A549 (cell line): ENCODE measurements around the gene RHBDL1. TPM values are rescaled to one million over a fixed set of nuclear protein-coding genes. Genes with fewer than 3 reads are reported as not detected.

ENCODE experiments used
- ATAC-seq, 2 experiments: fragments of 200-7000 bp in 1 of 2; fragments of >200 bp in 1 of 2; cut with Nextera tagmentation in 1 of 2; cut with Tn5 transposase in 1 of 2; 3 replicates each; pipeline versions ENCODE4 v1.8.0 to v1.9.1; 2018 to 2020; ENCODE audit warnings: mild to moderate bottlenecking in 1 of 2, moderate library complexity in 1 of 2
- CTCF ChIA-PET: fragments of 300-600 bp; sonication (Branson Sonifier 250); formaldehyde crosslinking; extraction: SDS; loops from one replicate; lab custom pipeline; 2021; ENCODE audit warnings: antibody characterized with exemption, inconsistent platforms; lab: Yijun Ruan, JAX
- POLR2A ChIA-PET: fragments of 350-600 bp; formaldehyde crosslinking; extraction: SDS; loops from one replicate; lab custom pipeline; 2021; ENCODE audit warnings: antibody characterized with exemption, inconsistent platforms; lab: Yijun Ruan, JAX
- DNase-seq, 2 experiments: peaks; one replicate each; pipeline versions ENCODE4 v3.0.0 to v3.0.0-alpha.2; 2011 to 2016; ENCODE audit warnings: low read depth in 1 of 2, low spot score in 1 of 2
- FAIRE-seq: peaks from 2 replicates; lab custom pipeline; 2011; peaks lifted over from hg19 to GRCh38; lab: Jason Lieb, UNC
- H3K27ac ChIP-seq, 2 experiments: fragments of >200 bp; sonication (Bioruptor Twin); formaldehyde crosslinking; 3 replicates each; pipeline ENCODE4 v1.5.1; 2016 to 2017
- H3K4me1 ChIP-seq: fragments of >200 bp; sonication (Bioruptor Twin); formaldehyde crosslinking; 3 replicates; pipeline ENCODE4 v1.6.1; 2016
- H3K4me2 ChIP-seq: fragments of >200 bp; sonication (Bioruptor Twin); formaldehyde crosslinking; 3 replicates; pipeline ENCODE4 v1.6.1; 2016
- H3K4me3 ChIP-seq: fragments of >200 bp; sonication (Bioruptor Twin); formaldehyde crosslinking; 3 replicates; pipeline ENCODE4 v1.5.1; 2016
- H3K9me3 ChIP-seq: fragments of >200 bp; sonication (Bioruptor Twin); formaldehyde crosslinking; 3 replicates; pipeline ENCODE4 v1.6.1; 2016
- BHLHE40 ChIP-seq: IDR thresholded peaks from 2 replicates; pipeline ENCODE4 v1.6.1; 2012; ENCODE audit warnings: low read depth, low read length, inconsistent platforms
- CBX2 ChIP-seq: fragments of 200-600 bp; sonication (generic); IDR thresholded peaks from 2 replicates; pipeline ENCODE4 v1.6.1; 2016; ENCODE audit warnings: low read depth, mild to moderate bottlenecking, borderline replicate concordance
- EHMT2 ChIP-seq: fragments of 200-600 bp; sonication (generic); IDR thresholded peaks from 2 replicates; pipeline ENCODE4 v1.6.1; 2016; ENCODE audit warnings: antibody characterized with exemption, low read depth, mild to moderate bottlenecking, moderate library complexity
- ESRRA ChIP-seq: fragments of 150-350 bp; IDR thresholded peaks from 2 replicates; pipeline ENCODE4 v1.6.1; 2014; ENCODE audit warnings: mild to moderate bottlenecking, low read length, borderline replicate concordance
- FOSB ChIP-seq: fragments of 250-450 bp; sonication (Bioruptor Pico); IDR thresholded peaks from 2 replicates; pipeline ENCODE4 v1.5.0; 2020; ENCODE audit warnings: mild to moderate bottlenecking, moderate library complexity
- FOSL2 ChIP-seq, 2 experiments: fragments of 450-650 bp in 1 of 2; fragments of >200 bp in 1 of 2; sonication (Bioruptor Twin) in 1 of 2; formaldehyde crosslinking; IDR thresholded peaks; 2 replicates each; pipeline versions ENCODE4 v1.5.0 to v1.6.1; 2016 to 2020; ENCODE audit warnings: mild to moderate bottlenecking in 1 of 2, moderate library complexity in 1 of 2
- FOXS1 ChIP-seq: fragments of 250-450 bp; sonication (Bioruptor Pico); IDR thresholded peaks from 2 replicates; pipeline ENCODE4 v1.5.0; 2020; ENCODE audit warnings: mild to moderate bottlenecking, moderate library complexity
- GATA3 ChIP-seq: IDR thresholded peaks from 2 replicates; pipeline ENCODE4 v1.6.1; 2012; ENCODE audit warnings: borderline replicate concordance
- HDAC2 ChIP-seq: fragments of 200-600 bp; sonication (generic); IDR thresholded peaks from 2 replicates; pipeline ENCODE4 v1.6.1; 2016
- HES2 ChIP-seq: fragments of >200 bp; sonication (Bioruptor Twin); formaldehyde crosslinking; IDR thresholded peaks from 2 replicates; pipeline ENCODE4 v1.6.1; 2016
- HOXB5 ChIP-seq: fragments of 250-450 bp; sonication (Bioruptor Pico); IDR thresholded peaks from 2 replicates; pipeline ENCODE4 v1.5.0; 2020; ENCODE audit warnings: mild to moderate bottlenecking, moderate library complexity
- KDM1A ChIP-seq: fragments of 200-600 bp; sonication (generic); IDR thresholded peaks from 2 replicates; pipeline ENCODE4 v1.6.1; 2016; ENCODE audit warnings: low read depth, mild to moderate bottlenecking
- NPAS2 ChIP-seq: fragments of 250-450 bp; sonication (Bioruptor Pico); IDR thresholded peaks from 2 replicates; pipeline ENCODE4 v1.8.0; 2022; ENCODE audit warnings: mild to moderate bottlenecking, moderate library complexity, borderline replicate concordance
- RARB ChIP-seq: fragments of 250-450 bp; sonication (Bioruptor Pico); IDR thresholded peaks from 2 replicates; pipeline ENCODE4 v1.8.0; 2021; ENCODE audit warnings: mild to moderate bottlenecking, moderate library complexity
- REST ChIP-seq: fragments of 200-600 bp; sonication (generic); IDR thresholded peaks from 2 replicates; pipeline ENCODE4 v1.6.1; 2016; ENCODE audit warnings: antibody characterized with exemption, mild to moderate bottlenecking, moderate library complexity
- RFX5 ChIP-seq: fragments of 450-650 bp; IDR thresholded peaks from 2 replicates; pipeline ENCODE4 v1.7.1; 2014; ENCODE audit warnings: antibody characterized with exemption, mild to moderate bottlenecking, moderate library complexity
- RNF2 ChIP-seq: fragments of 200-600 bp; sonication (generic); IDR thresholded peaks from 2 replicates; pipeline ENCODE4 v1.6.1; 2016; ENCODE audit warnings: low read depth, mild to moderate bottlenecking, antibody characterized with exemption, moderate library complexity, borderline replicate concordance
- SREBF2 ChIP-seq: fragments of 450-650 bp; IDR thresholded peaks from 2 replicates; pipeline ENCODE4 v1.6.1; 2014; ENCODE audit warnings: mild to moderate bottlenecking, moderate library complexity
- TP53 ChIP-seq: fragments of 250-450 bp; sonication (Bioruptor Pico); IDR thresholded peaks from 2 replicates; pipeline ENCODE4 v1.5.0; 2021; ENCODE audit warnings: mild to moderate bottlenecking, moderate library complexity
- USF2 ChIP-seq: fragments of 450-650 bp; IDR thresholded peaks from 2 replicates; pipeline ENCODE4 v1.6.1; 2014; ENCODE audit warnings: antibody characterized with exemption
- ZFP36 ChIP-seq: fragments of 450-650 bp; IDR thresholded peaks from 2 replicates; pipeline ENCODE4 v1.6.1; 2014; ENCODE audit warnings: borderline replicate concordance; ENCODE audit not compliant: partially characterized antibody
- ZNF302 ChIP-seq: fragments of 250-450 bp; sonication (Bioruptor Pico); IDR thresholded peaks from 2 replicates; pipeline ENCODE4 v1.9.0; 2021; ENCODE audit warnings: inconsistent platforms, mild to moderate bottlenecking, moderate library complexity
- WGBS: methylation state at CpG from one replicate; pipeline ENCODE4 v1.1.6; 2017; ENCODE audit errors: missing lambda C conversion rate; 5-methylcytosine and 5-hydroxymethylcytosine counted together
- polyA plus RNA-seq, 4 experiments: library from polyadenylated mRNA; depleted of rRNA in 3 of 4; stranded (reverse); fragments of >200 nt; fragmentation: RNase III in 1 of 4; extraction: RNeasy Plus Mini Kit Qiagen cat#74134 plus additional on column Dnase treatment in 1 of 4; gene quantifications; 2 replicates in 3 of 4; 3 replicates in 1 of 4; pipeline ENCODE4 v1.2.3, GENCODE V29; 2011 to 2017

Gene RHBDL1
- polyA plus RNA-seq, 2 of the 4 experiments (the other 2 are of a cell fraction): 0.56 to 1.4 TPM

GRCh38 chr16:671353-672131 is 3.9 kb upstream of the RHBDL1 start:
- Histone ChIP-seq H3K9me3 (no peaks in the 10 kb centered on the region), H3K4me3 (no peak overlapping the region), H3K4me1 (peaks cover 28% of the 10 kb centered on the region), H3K27ac (no peak overlapping the region), H3K4me2 (no peak overlapping the region)
- POLR2A ChIA-PET: no interaction called here
- WGBS: 92% methylated on average over 25 of the region's 40 CpGs
- ATAC-seq (no peak), FAIRE-seq (no peak), DNase-seq (no peak)
- CTCF ChIA-PET: interaction anchor here (0.6 to 2.3 kb wide), 7 partner anchors 11 to 1469 kb away, joined by 3 to 8 read pairs (median 3); partner anchors contain the start of gene PIGQ
- TF ChIP-seq ESRRA (no peak), RFX5 (no peak), HES2 (no peak), SREBF2 (no peak), EHMT2 (no peak)

- DNase-seq (no peak), ATAC-seq (no peak), FAIRE-seq (no peak)
- ChIA-PET CTCF (interaction anchor here (1.0 to 2.3 kb wide), 2 partner anchors 11 to 14 kb away, joined by 3 to 8 read pairs; no protein-coding TSS in a partner anchor), POLR2A (no interaction called here)
- TF ChIP-seq RARB (CRISPR knock-in tag) (no peak), FOSL2 (IDR thresholded peaks at IDR 0.05) (no peak), FOSL2 (CRISPR knock-in tag; IDR thresholded peaks at IDR 0.05) (no peak)
- Histone ChIP-seq H3K27ac (no peak overlapping the region), H3K4me3 (no peak overlapping the region), H3K4me2 (no peak overlapping the region), H3K4me1 (peaks cover 27% of the 10 kb centered on the region), H3K9me3 (no peaks in the 10 kb centered on the region)
- 96% methylated on average over 16 of the region's 19 CpGs for WGBS
Measured at GRCh38 chr16:672371-672770, 3.1 kb upstream of the RHBDL1 start.

- no peak for ATAC-seq
- 88% methylated on average over 21 of the region's 21 CpGs for WGBS
- no peaks in the 10 kb centered on the region for H3K9me3 ChIP-seq
- no peak overlapping the region for H3K4me3 ChIP-seq
- TF ChIP-seq NPAS2: no peak
- no peak for TF ChIP-seq KDM1A
- TF ChIP-seq TP53 (CRISPR knock-in tag): no peak
- no peak for TF ChIP-seq HES2
- TF ChIP-seq BHLHE40: no peak
- TF ChIP-seq CBX2: no peak
- no peak for TF ChIP-seq HDAC2
- TF ChIP-seq RFX5: no peak
- no peak for TF ChIP-seq ZFP36
- TF ChIP-seq FOXS1: no peak
- no peak for TF ChIP-seq FOSL2 (IDR thresholded peaks at IDR 0.05)
- no peak for TF ChIP-seq FOSL2 (CRISPR knock-in tag; IDR thresholded peaks at IDR 0.05)
- TF ChIP-seq GATA3: no peak
- TF ChIP-seq EHMT2: no peak
- TF ChIP-seq ZNF302: no peak
- no peak for TF ChIP-seq USF2
- no peak for TF ChIP-seq RNF2
- no peak for TF ChIP-seq RARB (CRISPR knock-in tag)
- no peak for TF ChIP-seq FOSB (CRISPR knock-in tag)
- no peak for TF ChIP-seq REST
- TF ChIP-seq HOXB5 (CRISPR knock-in tag): no peak
- peak overlapping the region in 1 of 2 experiments; percentile 58; a peak in 3 of 6 replicates for H3K27ac ChIP-seq
- POLR2A ChIA-PET: no interaction called here
- FAIRE-seq: no peak
- no peak overlapping the region for H3K4me2 ChIP-seq
- DNase-seq: no peak
- H3K4me1 ChIP-seq: peaks cover 23% of the 10 kb centered on the region
- CTCF ChIA-PET: interaction anchor here (1.1 to 1.4 kb wide), 3 partner anchors 12 to 19 kb away, joined by 3 to 10 read pairs (median 4); no protein-coding TSS in a partner anchor
Measured at GRCh38 chr16:672851-673250, 2.6 kb upstream of the RHBDL1 start.
